Cardiac fibroblast (primary cell): ENCODE measurements around the gene SMARCC1.

Experiments used
- DNase-seq, 2 donors: peaks; one replicate each; pipeline versions ENCODE4 v3.0.0 to v3.0.0-alpha.2; 2010; ENCODE audit warnings: low read depth in 2 of 2
- H3K4me3 ChIP-seq, 2 donors: replicated peaks in 1 of 2; 1 replicate in 1 of 2; 2 replicates in 1 of 2; pipeline ENCODE4 v1.5.1; 2011; ENCODE audit warnings: low read depth in 2 of 2, low read length in 2 of 2, mild to moderate bottlenecking in 2 of 2, moderate library complexity in 1 of 2
- TF ChIP-seq, protein P1 (sequence below): IDR thresholded peaks from one replicate; pipeline ENCODE4 v1.5.1; 2011; ENCODE audit warnings: low read depth, mild to moderate bottlenecking, low read length, inconsistent platforms

SMARCC1 gene

DNA sequence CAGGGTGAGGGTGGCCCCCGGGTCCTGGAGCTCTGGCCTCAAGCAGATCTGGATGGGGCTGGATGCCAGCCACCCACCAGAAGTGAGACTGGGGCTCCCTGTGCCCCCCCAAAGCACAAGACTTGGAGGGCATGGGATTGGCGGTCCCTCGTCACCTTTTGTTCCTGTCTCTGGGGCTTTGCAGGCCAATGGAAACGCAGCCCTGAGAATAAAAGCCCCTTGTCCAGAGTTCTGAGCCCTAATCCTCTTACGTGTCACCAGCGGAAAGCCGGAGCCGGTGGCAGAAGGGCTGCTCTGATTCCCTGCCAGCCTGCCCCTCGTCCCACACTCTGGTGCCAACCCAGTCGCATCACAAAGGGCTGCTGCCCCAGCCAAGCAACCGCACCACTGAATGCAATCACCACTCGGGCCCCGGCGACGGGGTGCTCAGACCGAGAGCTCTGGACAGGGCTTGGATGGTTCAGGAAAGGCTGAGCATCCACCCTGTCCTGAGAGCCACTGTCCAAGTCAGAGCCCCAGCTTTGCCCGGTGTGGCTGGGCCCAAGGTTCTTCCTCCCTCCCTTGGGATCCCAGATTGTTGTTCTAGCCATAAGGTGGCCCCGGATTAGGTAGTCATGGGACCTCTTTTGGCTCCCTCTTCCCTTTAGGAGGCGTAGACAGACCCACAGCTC is 245.3 kb downstream of the SMARCC1 start:
- no peak overlapping the region for H3K4me3 ChIP-seq
- TF ChIP-seq, protein P1, sequence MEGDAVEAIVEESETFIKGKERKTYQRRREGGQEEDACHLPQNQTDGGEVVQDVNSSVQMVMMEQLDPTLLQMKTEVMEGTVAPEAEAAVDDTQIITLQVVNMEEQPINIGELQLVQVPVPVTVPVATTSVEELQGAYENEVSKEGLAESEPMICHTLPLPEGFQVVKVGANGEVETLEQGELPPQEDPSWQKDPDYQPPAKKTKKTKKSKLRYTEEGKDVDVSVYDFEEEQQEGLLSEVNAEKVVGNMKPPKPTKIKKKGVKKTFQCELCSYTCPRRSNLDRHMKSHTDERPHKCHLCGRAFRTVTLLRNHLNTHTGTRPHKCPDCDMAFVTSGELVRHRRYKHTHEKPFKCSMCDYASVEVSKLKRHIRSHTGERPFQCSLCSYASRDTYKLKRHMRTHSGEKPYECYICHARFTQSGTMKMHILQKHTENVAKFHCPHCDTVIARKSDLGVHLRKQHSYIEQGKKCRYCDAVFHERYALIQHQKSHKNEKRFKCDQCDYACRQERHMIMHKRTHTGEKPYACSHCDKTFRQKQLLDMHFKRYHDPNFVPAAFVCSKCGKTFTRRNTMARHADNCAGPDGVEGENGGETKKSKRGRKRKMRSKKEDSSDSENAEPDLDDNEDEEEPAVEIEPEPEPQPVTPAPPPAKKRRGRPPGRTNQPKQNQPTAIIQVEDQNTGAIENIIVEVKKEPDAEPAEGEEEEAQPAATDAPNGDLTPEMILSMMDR, result no peak
- DNase-seq, result no peak
